ENCODE data around the gene STK32C. TPM values are rescaled to one million over a fixed set of nuclear protein-coding genes. Genes with fewer than 3 reads are reported as not detected.

STK32C gene
- total and polyA plus RNA-seq, 10 of the 15 experiments (the other 5 are each of a cell fraction or from before 2014, with no cell fraction given): 1.5 to 18.1 (median 6.4) TPM

DNA sequence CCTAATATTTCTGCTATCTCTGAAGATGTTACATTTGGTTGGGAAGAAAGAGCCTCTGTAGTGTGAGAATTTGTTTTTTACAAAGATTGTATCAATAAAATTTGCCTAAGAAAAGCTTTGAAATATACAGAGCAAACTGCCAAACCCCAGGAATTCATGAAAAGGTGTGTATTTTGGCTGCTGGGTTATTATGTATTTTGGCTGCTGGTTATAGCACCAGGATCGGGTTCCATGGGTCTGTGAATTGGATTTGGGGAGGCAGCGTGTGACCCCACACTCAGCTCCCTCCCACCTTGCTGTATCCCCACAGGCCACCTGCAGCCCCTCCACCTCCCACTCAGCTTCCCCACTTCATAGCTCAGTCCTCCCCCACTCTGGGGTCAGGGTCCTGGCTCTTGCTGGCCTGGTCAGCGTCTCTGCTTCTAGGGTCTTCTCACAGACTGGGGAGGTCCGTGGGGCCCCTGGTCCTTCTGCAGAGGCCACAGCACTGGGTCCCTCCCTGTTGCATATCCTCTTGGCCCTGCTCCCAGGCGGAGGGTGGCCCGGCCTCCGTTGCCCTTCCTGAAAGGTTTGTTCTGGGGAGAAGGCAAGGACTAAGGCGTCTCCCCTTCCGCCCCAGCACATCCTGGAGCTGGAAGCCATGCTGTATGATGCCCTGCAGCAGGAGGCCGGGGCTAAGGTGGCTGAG lies 145.0 kb downstream of the STK32C start (continued):
- TF ChIP-seq, protein P1, sequence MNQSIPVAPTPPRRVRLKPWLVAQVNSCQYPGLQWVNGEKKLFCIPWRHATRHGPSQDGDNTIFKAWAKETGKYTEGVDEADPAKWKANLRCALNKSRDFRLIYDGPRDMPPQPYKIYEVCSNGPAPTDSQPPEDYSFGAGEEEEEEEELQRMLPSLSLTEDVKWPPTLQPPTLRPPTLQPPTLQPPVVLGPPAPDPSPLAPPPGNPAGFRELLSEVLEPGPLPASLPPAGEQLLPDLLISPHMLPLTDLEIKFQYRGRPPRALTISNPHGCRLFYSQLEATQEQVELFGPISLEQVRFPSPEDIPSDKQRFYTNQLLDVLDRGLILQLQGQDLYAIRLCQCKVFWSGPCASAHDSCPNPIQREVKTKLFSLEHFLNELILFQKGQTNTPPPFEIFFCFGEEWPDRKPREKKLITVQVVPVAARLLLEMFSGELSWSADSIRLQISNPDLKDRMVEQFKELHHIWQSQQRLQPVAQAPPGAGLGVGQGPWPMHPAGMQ (IDR thresholded peaks at IDR 0.05; ENCODE audit: borderline replicate concordance): no peak

DNA sequence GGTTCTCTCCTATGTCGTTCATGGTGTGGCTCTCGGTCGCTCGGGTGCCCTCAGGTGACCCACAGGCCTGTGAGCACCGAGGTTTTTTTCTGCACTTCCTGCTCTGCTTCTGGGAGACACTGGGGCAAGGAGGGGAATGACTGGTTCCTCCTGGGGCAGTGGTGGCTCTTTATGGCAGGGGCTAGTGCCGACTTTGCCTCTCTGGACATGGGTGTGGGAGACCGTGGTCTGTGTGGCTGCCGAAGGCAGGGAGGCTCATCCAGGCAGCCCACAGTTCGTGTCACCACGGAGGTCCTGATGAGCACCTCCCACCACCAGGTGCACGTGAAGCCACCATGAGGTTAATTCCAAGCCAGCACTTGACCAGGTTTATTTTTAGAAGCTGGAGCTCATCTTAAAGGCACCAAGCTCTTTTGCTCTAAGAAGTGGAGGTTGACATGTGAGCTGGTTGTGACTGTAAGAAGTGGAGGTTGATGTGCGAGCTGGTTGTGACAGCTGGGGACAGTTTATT lies 145.7 kb downstream of the STK32C start:
- Histone ChIP-seq H3K4me1 (ENCODE audit: control insufficient read depth, insufficient read depth, low read length) (peaks cover 3% of the 10 kb centered on the region; the same call in 1 of the 2 replicates), H3K27ac (ENCODE audit: control insufficient read depth, insufficient read depth) (no peak overlapping the region), H3K27me3 (replicated peaks in 1 of 2; ENCODE audit: control insufficient read depth in 2 of 2, insufficient read depth in 2 of 2, low read length in 1 of 2) (no peaks in the 10 kb centered on the region), H2AFZ (ENCODE audit: control insufficient read depth, low read depth, low read length) (peak overlapping the region; percentile 11), H3K4me2 (ENCODE audit: control insufficient read depth, insufficient read depth) (no peak overlapping the region), H3K9ac (ENCODE audit: control insufficient read depth, insufficient read depth, low read length) (no peak overlapping the region), H3K36me3 (ENCODE audit: control insufficient read depth in 2 of 2, insufficient read depth in 2 of 2, low read length in 1 of 2) (no peaks in the 10 kb centered on the region), H3K4me3 (no peak overlapping the region), H3K79me2 (ENCODE audit: control insufficient read depth, insufficient read depth, low read length) (no peaks in the 10 kb centered on the region), H4K20me1 (ENCODE audit: control insufficient read depth, insufficient read depth) (no peaks in the 10 kb centered on the region), H3K9me3 (replicated peaks; ENCODE audit: control insufficient read depth, insufficient read depth, low read length) (no peaks in the 10 kb centered on the region)
- ChIA-PET CTCF (interaction anchor here (1.2 kb wide), 1 partner anchor 20 kb away, joined by 3 read pairs; no protein-coding TSS in a partner anchor), POLR2A (no interaction called here), SMC1A (ENCODE audit: uncharacterized antibody, unreplicated experiment) (no interaction called here), RAD21 (ENCODE audit: unreplicated experiment) (no interaction called here)
- 21% methylated on average over 12 of the region's 12 CpGs for WGBS (ENCODE audit: insufficient coverage, insufficient replicate concordance, low lambda C conversion rate, missing lambda C conversion rate)
- intact Hi-C loops (cut with micrococcal nuclease; ENCODE audit: unreplicated experiment) (no loop called here), in situ Hi-C loops (cut with MboI) (no loop called here)
- no peak for FAIRE-seq
- ATAC-seq: no peak
- no TSS peak for BruUV-seq (replicated peaks)
- DNase-seq (ENCODE audit: low read depth, low spot score): no peak
- TF ChIP-seq, protein P2, sequence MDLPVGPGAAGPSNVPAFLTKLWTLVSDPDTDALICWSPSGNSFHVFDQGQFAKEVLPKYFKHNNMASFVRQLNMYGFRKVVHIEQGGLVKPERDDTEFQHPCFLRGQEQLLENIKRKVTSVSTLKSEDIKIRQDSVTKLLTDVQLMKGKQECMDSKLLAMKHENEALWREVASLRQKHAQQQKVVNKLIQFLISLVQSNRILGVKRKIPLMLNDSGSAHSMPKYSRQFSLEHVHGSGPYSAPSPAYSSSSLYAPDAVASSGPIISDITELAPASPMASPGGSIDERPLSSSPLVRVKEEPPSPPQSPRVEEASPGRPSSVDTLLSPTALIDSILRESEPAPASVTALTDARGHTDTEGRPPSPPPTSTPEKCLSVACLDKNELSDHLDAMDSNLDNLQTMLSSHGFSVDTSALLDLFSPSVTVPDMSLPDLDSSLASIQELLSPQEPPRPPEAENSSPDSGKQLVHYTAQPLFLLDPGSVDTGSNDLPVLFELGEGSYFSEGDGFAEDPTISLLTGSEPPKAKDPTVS (IDR thresholded peaks at IDR 0.05; ENCODE audit: low read depth, low read length): no peak
- TF ChIP-seq ESRRA (IDR thresholded peaks at IDR 0.05; ENCODE audit: low read length) (no peak), NFIC (IDR thresholded peaks at IDR 0.05; ENCODE audit: low read depth, low read length) (no peak), CBFB (IDR thresholded peaks at IDR 0.05; ENCODE audit: low read depth) (no peak), HDAC6 (IDR thresholded peaks at IDR 0.05; ENCODE audit: unreplicated experiment) (no peak), BHLHE40 (IDR thresholded peaks at IDR 0.05; ENCODE audit: borderline replicate concordance in 1 of 2, low read depth in 2 of 2, low read length in 1 of 2) (peak in 1 of 2 experiments; percentile 44; a peak in 1 of 4 replicates), ZNF207 (IDR thresholded peaks at IDR 0.05; ENCODE audit: borderline replicate concordance) (no peak), RUNX3 (IDR thresholded peaks at IDR 0.05; ENCODE audit: low read length) (peak; percentile 21; the same call in 1 of the 2 replicates), KDM1A (IDR thresholded peaks at IDR 0.05; ENCODE audit: borderline replicate concordance) (no peak), TARDBP (IDR thresholded peaks at IDR 0.05; ENCODE audit: borderline replicate concordance) (no peak), FOS (IDR thresholded peaks at IDR 0.05; ENCODE audit: borderline replicate concordance, extremely low read depth, insufficient read length) (no peak), RFX5 (IDR thresholded peaks at IDR 0.05; ENCODE audit: low read depth, low read length) (no peak), MEF2B (IDR thresholded peaks at IDR 0.05; ENCODE audit: partially characterized antibody, poor library complexity, severe bottlenecking) (no peak)
- TF ChIP-seq, protein P3, sequence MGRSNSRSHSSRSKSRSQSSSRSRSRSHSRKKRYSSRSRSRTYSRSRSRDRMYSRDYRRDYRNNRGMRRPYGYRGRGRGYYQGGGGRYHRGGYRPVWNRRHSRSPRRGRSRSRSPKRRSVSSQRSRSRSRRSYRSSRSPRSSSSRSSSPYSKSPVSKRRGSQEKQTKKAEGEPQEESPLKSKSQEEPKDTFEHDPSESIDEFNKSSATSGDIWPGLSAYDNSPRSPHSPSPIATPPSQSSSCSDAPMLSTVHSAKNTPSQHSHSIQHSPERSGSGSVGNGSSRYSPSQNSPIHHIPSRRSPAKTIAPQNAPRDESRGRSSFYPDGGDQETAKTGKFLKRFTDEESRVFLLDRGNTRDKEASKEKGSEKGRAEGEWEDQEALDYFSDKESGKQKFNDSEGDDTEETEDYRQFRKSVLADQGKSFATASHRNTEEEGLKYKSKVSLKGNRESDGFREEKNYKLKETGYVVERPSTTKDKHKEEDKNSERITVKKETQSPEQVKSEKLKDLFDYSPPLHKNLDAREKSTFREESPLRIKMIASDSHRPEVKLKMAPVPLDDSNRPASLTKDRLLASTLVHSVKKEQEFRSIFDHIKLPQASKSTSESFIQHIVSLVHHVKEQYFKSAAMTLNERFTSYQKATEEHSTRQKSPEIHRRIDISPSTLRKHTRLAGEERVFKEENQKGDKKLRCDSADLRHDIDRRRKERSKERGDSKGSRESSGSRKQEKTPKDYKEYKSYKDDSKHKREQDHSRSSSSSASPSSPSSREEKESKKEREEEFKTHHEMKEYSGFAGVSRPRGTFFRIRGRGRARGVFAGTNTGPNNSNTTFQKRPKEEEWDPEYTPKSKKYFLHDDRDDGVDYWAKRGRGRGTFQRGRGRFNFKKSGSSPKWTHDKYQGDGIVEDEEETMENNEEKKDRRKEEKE (IDR thresholded peaks at IDR 0.05): no peak

Measured in GM12878 (cell line).